GM19035 (cell line): ENCODE data around the gene LDLRAD4.

Experiments
- ATAC-seq: cut with Tn5 transposase; IDR thresholded peaks from one replicate; pipeline ENCODE4 v1.9.1; 2021; ENCODE audit not compliant: unreplicated experiment

Gene LDLRAD4

GRCh38 chr18:13524811-13525210 is 306.3 kb downstream of the LDLRAD4 start:
- no peak for ATAC-seq

- ATAC-seq: no peak
These were observed 306.9 kb downstream of the LDLRAD4 start for GRCh38 chr18:13525381-13526029.

GRCh38 chr18:13526519-13526918 is 308.0 kb downstream of the LDLRAD4 start:
- no peak for ATAC-seq

GRCh38 chr18:13527256-13527655 is 308.7 kb downstream of the LDLRAD4 start:
- ATAC-seq: no peak

GRCh38 chr18:13527730-13528129 is 309.2 kb downstream of the LDLRAD4 start:
- no peak for ATAC-seq

- ATAC-seq: no peak
These were observed 310.3 kb downstream of the LDLRAD4 start for GRCh38 chr18:13528739-13529392.

- no peak for ATAC-seq
These were observed 311.7 kb downstream of the LDLRAD4 start for GRCh38 chr18:13530033-13530878.

GRCh38 chr18:13530879-13531387 is 312.4 kb downstream of the LDLRAD4 start:
- no peak for ATAC-seq

- no peak for ATAC-seq
These were observed 313.2 kb downstream of the LDLRAD4 start for GRCh38 chr18:13531681-13532325.

GRCh38 chr18:13532406-13533075 is 314.0 kb downstream of the LDLRAD4 start:
- ATAC-seq: no peak

GRCh38 chr18:13534631-13535030 is 316.1 kb downstream of the LDLRAD4 start:
- no peak for ATAC-seq

GRCh38 chr18:13536578-13536977 is 318.0 kb downstream of the LDLRAD4 start:
- ATAC-seq: no peak

- ATAC-seq: no peak
These were observed 318.6 kb downstream of the LDLRAD4 start for GRCh38 chr18:13537022-13537780.

- ATAC-seq: no peak
These were observed 320.1 kb downstream of the LDLRAD4 start for GRCh38 chr18:13538630-13539029.

GRCh38 chr18:13539050-13539449 is 320.5 kb downstream of the LDLRAD4 start:
- ATAC-seq: no peak

GRCh38 chr18:13539843-13540476 is 321.4 kb downstream of the LDLRAD4 start:
- ATAC-seq: no peak

- ATAC-seq: no peak
These were observed 322.1 kb downstream of the LDLRAD4 start for GRCh38 chr18:13540477-13541182.

GRCh38 chr18:13541621-13542519 is 323.3 kb downstream of the LDLRAD4 start:
- ATAC-seq: no peak
